Putamen (tissue), 1 donor: ENCODE results near the gene DEUP1.
"Not testable (repeated sequence)": the region's sequence is repeated elsewhere in the genome, so short reads cannot be mapped to it uniquely, and the experiment has no call there.

Experiments used
- DNase-seq: peaks from one replicate; pipeline ENCODE4 v3.0.0-alpha.2; 2016; ENCODE audit warnings: low spot score

The DEUP1 gene, protein sequence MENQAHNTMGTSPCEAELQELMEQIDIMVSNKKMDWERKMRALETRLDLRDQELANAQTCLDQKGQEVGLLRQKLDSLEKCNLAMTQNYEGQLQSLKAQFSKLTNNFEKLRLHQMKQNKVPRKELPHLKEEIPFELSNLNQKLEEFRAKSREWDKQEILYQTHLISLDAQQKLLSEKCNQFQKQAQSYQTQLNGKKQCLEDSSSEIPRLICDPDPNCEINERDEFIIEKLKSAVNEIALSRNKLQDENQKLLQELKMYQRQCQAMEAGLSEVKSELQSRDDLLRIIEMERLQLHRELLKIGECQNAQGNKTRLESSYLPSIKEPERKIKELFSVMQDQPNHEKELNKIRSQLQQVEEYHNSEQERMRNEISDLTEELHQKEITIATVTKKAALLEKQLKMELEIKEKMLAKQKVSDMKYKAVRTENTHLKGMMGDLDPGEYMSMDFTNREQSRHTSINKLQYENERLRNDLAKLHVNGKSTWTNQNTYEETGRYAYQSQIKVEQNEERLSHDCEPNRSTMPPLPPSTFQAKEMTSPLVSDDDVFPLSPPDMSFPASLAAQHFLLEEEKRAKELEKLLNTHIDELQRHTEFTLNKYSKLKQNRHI

DNA sequence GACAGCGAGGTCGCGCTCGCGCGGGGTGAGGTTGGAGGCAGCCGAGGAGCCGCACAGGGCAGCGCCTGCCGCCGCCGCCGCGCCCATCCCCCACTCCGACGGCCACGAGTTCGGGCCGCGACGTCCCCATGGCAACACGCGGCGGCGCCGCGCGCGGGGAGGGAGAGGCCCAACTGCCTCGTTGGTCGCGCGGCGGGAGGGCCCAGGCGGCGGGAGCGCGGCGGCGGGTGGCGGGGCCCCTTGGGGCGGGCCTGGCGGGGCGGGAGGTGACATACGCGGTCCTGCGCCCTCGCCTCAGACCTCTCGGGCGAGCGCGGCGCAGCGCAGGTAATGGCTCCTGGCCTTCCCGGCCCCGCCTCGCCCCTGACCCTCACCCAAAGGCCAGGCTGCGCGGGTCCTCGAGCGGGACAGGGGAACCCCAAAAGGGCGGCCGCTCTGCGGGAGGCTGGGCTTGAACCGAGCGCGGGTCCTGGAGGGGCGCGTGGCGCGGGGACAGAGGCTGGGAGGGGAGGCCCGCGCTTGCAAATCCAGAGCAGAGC lies at the start of gene DEUP1:
TSS of gene DEUP1 (plus strand) at position 297 of the 539 bp plus-strand sequence. CDS start 1,518 bp downstream, outside the sequence.
- no peak for DNase-seq

DNA sequence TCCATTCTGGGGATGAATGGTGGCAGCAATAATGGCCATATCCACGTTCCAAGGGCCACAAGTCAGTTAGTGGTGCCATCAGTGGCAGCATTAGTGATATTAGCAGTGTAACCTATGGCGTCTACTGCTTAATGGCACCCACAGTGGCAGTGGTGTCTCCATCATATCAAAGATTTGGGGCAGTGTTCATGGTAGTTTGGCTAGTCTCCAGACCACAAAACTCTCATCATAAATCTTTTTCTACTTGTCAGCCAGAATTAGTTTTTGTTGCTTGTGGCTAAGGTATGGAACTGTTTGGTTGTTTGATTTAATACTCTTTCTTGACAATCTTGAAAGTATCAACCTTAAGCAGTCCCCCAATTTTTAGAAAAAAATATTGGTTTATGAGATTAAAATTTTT lies 45.1 kb upstream of the DEUP1 start:
- DNase-seq = no peak

DNA sequence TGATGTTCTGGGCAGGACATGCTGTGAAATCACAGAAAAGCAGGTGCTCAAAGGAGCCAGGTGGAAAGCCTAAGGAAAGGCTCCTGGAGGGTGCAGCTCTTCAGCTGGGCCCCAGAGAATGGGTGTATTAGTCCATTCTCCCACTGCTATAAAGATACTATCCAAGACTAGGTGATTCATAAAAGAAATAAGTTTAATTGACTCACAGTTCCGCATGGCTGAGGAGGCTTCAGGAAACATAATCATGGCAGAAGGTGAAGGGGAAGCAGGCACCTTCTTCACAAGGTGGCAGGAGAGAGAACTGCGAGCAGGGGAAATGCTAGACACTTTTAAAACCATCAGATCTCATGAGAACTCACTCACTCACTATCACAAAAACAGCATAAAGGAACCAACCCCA lies 43.1 kb upstream of the DEUP1 start:
- no peak for DNase-seq

DNA sequence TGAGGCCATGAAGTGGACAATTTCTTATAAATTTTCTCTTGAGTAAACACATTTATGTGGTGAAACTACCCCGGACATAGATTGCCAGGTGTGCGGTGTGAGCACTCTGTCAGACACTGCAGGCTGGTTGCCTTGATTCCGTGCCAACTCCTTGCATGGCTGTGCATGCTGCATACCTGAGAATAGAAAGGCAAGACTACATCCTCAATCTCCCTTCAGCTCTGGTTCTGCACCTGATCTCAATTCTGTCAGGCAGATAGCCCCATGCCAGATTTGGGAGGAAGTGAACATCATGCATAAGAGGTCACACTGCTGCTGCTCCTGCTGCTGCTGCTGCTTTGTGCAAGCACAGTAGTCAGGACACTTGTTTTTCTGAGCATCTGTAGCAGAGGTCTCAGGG lies 42.5 kb upstream of the DEUP1 start:
- no peak for DNase-seq

DNA sequence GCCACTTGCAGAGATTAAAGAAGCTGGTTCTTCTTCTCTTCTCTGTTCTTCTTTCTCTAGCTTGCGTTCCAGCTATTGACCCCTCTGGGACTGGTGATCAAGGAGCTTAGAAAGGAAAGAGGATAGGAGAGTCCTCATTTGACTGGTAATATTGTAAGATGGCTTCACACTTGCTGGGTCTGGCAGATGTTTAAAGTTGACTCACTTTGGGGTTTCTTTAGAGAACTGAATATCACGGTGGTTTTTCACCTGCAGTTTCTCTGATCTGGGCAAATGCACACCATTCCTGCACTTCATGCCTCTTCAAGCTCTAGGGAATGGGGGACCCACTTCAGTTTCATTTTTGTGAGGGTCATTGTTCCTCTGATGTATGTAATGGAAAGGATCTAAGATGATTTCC lies 41.8 kb upstream of the DEUP1 start:
- DNase-seq = no peak

DNA sequence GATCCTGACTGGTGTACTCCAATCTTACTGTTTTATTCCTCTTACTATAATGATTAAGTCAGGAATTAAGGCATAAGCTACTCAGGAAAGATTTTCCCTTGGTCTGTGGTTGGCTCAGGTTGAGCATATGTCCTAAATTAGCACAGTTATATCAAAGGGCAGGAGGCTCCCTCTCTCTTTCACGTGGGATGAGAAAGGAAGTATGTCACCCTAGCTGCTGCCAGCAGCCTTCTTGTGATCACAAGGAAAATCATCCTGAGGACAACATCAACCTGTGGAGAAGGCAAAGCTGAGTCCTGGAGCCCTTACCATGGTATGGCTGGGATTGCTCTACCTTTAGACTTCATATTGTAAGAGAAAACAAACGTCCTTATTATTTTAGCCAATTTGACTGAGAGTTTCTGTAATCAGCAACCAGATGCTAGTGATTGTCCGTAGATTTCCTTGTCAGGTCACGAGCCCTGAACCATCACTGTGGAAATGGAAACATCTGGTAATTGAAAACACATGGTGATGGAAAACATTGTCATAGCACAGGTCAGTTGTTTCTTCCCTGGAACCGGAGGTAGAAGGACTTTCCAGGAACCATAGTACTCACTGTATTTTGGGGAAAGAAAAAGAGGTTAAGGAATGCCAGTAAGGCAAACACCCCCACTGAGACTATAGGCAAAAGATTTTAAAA lies 40.6 kb upstream of the DEUP1 start:
- no peak for DNase-seq

DNA sequence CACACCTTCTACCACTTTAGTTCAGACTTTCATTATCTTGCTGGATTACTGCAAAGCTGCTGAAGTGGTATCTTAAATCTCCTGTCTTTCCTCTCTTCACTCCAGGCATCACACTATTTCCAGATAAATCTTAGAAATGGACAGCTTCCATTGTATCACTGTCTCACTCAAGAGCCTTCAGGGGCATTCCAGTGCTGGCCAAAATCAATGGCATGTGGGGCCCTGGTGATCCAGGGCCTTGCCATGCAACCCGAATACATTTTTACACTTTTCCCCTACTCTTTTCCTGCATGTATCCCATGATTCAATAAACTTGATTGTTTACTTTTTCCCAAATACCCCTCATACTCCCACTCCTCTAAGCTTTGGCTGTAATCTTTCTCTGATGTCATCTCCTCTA lies 39.4 kb upstream of the DEUP1 start:
- DNase-seq = no peak

DNA sequence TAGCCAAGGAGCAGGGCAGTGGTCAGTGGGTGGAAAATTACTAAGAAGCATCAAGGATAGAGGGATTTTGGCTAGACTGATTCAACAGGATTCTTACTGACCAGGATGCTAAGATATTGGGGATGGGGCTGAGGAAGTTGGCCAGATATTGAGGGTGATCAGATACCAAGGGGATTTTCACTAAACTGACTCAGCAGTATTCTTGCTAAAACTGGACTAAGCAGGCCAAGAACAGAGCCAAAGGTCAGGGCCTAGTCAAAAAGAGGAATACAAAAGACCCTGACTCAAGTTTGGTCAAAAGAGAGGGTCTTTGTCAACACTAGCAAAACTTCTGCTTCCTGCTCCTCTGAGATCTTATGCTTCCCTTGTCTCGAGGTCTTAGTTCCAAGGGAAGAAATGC lies 38.6 kb upstream of the DEUP1 start:
- no peak for DNase-seq

DNA sequence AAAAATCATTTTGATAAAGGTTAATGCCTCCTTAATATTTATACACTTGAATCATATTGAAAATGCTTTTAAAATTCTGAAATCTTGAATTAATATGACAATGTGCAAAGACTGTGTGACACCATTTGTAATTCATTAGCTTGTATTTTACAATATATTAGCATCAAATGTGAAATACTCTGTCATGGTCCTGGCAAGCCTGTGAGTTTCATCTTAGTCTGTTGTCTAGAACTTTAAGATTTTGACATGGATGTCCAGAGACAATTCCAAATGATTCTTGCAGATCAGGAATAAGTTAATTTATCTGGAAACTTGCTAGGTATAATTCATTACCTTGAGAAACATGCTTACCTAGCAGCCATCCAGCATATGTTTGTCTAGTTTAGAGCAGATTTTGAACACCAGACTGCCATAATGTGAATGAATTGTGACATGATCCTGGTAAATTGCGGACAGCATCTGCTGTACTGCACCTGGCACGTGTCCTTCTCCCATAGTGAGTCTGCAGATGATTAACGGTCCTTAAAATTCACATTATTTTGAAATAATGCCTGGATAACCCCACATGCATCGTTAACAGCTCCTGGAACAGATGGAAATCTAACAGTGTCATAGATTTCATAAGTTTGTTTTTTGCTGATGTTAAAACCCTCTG lies 34.5 kb upstream of the DEUP1 start:
- no peak for DNase-seq

DNA sequence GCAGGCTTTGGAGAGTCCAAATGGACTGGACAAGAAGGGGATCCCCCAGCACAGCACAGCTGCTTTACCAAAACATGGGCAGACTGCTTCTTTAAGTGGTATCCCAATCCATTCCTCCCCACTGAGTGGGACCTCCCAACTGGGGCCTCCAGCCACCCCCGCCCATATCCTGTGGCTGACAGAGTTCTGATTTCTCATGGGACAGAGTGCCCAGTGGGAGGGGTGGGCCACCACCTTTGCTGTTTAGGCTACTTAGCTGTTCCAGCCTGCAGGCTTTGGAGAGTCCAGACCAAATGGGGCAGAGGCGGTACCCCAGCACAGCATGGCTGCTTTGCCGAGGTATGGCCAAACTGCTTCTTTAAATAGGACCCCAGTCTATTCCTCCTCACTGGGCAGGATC lies 26.9 kb upstream of the DEUP1 start:
- DNase-seq = no peak

DNA sequence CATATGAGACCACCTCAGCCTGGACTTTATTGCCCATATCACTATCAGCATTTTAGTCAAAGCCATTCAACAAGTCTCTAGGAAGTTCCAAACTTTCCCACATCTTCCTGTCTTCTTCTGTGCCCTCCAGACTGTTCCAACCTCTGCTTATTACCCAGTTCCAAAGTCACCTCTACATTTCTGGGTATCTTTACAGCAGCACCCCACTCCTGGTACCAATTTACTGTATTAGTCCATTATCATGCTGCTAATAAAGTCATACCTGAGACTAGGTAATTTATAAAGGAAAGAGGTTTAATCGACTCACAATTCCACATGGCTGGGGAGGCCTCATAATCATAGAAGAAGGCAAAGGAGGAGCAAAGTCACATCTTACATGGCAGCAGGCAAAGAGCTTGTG lies 16.1 kb upstream of the DEUP1 start:
- DNase-seq = not testable (repeated sequence)

DNA sequence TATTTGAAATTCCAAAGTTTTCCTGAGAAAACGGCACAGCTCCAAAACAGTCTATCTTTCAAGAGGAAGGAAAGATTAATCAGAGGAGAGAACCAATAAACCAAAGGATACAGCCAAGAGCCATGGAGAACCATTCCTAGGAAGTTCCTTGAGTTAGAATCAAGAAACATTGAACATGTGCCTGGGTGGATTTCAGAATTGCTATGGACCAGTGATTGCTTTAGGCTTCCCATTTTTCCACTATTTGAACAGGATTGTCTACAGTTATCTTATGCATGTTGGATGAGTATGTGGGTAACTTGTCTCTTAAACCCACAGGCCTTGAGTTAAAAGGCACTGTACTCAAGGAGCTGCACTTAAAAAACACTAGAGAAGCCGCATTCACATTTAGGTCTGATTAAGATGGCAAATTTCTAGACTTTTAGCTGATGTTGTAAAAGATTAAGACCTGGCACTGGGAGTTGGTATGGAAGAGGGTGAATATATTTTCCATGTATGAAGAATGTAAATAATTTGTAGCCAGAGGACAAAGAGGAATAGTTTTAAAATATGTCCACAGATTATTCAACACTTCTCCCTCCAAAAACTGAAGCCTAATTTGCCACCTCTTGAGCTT lies 11.2 kb upstream of the DEUP1 start:
- no peak for DNase-seq

DNA sequence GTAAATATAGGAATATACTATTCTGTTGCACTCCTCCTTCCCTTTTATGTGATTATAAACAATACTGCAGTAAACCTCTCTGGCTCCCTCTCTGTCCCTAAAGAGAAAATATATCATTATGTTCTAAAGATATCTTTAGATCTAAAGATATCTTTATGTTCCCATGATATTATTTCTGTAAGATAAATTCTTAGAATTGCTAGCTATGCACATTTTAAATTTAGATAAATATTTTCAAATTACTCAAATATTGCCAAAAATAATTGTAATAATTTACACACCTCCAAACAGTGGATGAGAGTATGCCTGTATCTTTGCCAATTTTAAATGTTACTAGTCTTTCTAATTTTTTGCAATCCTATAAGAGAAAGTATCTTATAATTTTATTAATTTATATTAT lies 10.3 kb upstream of the DEUP1 start:
- DNase-seq = no peak

DNA sequence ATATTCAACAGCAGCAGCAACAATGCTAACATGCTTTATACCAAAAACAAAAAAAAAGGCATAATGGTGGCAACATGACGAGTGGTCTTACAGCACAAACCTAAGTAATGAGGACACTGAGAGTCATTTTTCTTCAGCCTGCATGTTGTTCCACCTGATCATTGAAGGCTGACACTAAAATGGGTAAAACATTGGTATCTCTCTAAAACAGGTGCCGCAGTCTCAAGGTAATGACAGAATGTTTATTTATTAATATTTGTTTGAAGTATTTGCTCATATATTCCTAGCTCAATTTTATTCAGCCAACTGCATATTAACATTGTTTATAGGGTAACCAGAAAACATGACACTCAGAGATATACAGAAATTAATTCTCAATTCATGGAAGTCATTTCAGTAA lies 8.3 kb upstream of the DEUP1 start:
- DNase-seq = no peak

DNA sequence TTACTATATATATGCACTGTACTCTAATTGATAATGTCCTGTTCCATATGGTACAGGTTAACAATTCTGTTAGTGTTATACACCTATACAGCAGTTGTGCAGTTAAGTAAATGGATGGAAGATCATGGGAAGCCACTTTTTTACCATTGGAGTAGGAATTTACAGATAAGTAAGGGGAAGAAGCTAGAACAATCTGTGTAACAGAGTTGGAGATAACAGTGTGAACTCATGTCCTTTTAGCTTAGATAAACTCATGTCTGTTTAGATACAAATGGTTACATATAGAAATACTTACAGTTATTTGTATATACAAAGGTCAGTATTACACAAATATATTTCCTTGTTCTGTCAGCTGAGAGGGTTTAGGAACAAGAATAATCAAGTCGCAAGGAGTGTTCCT lies 6.8 kb upstream of the DEUP1 start:
- no peak for DNase-seq

DNA sequence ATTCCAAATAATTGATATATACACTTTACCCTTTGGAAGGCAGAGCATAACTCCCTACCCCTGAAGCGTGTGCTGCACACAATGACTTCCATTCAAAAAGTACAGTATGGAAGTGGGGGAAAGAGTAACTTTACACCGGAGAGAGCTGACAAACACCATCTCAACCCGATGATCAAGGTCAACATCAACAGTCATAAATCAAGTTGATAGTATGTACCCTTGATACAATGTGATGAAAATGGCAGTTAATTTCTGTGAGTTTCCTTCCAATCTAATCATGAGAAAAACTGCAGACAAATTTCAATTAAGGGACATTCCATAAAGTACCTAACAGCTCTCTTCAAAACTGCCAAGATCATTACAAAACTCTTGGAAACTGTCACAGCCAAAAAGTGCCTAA lies 6.0 kb upstream of the DEUP1 start:
- no peak for DNase-seq

DNA sequence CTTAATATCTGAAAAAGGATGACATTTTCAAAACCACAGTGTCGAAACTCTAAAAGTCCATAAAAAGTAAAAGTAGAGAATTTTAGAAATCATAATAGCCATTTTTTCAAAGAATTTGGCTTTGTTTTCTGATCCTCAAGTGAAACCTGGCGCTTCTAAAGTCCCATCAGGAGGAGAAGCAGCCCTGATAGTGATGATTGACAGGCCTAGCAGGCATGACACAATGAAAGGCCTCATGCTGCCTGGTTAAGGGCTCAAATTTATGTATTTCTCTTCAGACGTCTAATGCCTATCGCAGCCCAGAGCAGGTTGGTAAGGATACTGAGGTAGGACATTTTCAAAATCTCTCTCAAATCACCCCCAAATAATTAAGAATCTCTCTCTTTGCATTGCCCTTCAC lies 3.9 kb upstream of the DEUP1 start:
- no peak for DNase-seq

DNA sequence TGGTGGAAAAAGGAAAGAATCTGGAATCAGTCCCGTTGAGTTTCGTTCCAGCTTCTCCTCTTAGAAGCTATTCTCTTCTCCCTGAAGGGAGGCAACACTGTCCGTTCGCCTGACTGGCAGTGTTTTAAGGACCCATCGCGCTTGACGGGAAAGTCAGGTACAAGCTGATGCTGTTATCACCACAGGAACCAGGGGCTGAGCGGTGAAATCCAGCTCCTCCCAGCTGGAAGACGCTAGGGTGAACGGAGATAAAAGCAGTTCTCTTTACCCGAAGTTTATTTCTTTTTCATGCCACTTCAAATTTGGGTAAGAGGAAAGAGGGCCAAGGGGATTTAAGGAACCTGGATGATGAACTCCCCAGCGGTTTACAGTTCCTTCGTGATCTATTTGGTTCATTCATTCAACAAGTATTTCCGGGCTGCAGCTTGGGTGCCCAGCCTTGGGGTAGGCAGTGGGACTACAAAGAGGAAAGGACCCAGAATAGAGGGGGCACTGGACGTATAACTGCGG lies 551 bp upstream of the DEUP1 start:
- no peak for DNase-seq

DNA sequence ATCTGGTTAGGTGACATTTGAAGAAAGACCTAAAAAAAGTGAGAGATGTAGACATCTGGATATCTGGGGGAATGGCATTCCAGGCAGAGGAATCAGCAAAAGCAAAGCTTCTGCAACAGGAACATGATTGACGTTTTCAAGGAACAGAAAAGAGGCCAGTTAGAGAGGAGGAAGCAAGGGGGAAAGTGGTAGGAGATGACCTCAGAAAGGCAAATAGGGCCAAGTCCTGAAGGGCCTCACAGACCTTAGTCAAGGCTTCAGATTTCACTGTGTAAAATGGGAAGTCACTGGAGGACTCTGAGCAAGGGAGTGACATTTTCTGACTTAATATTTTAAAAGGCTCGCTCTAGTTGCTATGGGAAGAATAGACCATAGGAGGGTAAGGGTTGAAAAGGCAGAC lies 9.7 kb downstream of the DEUP1 start:
- DNase-seq = no peak

DNA sequence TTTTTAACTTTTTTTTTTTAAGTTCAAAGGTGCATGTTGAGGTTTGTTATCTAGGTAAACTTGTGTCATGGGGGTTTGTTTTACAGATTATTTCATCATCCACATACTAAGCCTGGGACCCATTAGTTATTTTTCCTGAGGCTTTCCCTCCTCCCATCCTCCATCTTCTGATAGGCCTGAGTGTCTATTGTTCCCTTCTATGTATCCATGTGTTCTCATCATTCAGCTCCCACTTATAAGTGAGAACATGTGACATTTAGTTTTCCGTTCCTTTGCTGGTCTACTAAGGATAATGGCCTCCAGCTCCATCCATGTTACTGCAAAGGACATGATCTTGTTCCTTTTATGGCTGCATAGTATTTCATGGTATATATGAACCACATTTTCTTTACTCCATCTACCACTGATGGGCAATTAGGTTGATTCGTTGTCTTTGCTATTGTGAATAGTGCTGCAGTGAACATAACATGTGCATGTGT lies 14.4 kb downstream of the DEUP1 start:
- no peak for DNase-seq

DNA sequence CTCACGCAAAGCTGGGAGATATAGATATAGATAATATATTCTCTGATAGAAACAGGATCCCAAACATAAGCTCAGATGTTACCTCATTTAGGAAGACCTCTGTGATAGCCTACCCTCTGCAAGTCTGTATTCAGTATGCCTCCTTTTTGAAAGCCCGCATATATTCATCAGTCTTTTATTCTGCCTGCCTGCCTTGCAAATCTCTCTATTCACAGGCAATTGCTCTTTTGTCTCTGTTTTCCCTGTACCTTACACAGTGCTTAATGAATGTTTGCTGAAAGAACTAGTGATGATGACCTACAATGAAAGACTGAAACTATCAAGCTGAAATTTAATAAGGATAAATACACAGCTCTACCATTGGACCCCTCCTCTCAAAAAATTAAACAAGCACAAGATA lies 18.4 kb downstream of the DEUP1 start:
- DNase-seq = no peak

DNA sequence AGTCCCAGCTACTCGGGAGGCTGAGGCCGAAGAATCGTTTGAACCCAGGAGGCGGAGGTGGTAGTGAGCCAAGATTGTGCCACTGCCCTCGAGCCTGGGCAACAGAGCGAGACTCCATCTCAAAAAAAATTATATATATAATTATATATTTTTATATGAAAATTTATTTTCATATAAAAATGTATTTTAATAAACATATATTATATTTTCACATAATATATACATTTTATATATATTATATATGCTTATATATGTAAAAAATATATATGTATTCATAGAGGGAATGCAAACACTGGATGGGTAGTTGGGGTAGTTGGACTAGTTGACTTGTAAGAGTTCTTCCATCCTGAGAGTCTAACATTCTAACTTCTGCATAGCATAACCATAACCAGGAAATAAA lies 20.3 kb downstream of the DEUP1 start:
- DNase-seq = no peak
